Stimulated activated naive B cell treated with anti-CD40 and anti-IgM and Interleukin-4, amounts not matched to agents 10 μg/mL and 1 μg/mL and 100 μg/mL, for 72 hours (primary cell): ENCODE measurements around the gene KDM4C.

Experiments used
- ATAC-seq, 2 donors: fragments of 150-1000 bp; cut with Tn5 transposase; replicated peaks; 2 replicates each; pipeline ENCODE4 v1.10.0; 2021; ENCODE audit warnings: moderate library complexity in 1 of 2
- DNase-seq: peaks from one replicate; pipeline ENCODE4 v3.0.0; 2021
- H3K27ac Mint-ChIP-seq: one replicate; pipeline ENCODE4 v1.8.0; 2022; ENCODE audit warnings: mild to moderate bottlenecking, mixed read lengths
- H3K27me3 Mint-ChIP-seq, 2 donors: one replicate each; pipeline ENCODE4 v1.8.0; 2022; ENCODE audit warnings: mixed read lengths in 2 of 2
- H3K36me3 Mint-ChIP-seq, 2 donors: one replicate each; pipeline ENCODE4 v1.8.0; 2022; ENCODE audit warnings: mixed read lengths in 2 of 2, mild to moderate bottlenecking in 1 of 2
- H3K4me1 Mint-ChIP-seq, 2 donors: one replicate each; pipeline ENCODE4 v1.8.0; 2022; ENCODE audit warnings: mixed read lengths in 2 of 2, mild to moderate bottlenecking in 1 of 2
- H3K4me3 Mint-ChIP-seq, 2 donors: one replicate each; pipeline ENCODE4 v1.8.0; 2022; ENCODE audit warnings: mild to moderate bottlenecking in 2 of 2, mixed read lengths in 2 of 2, moderate library complexity in 1 of 2
- H3K9me3 Mint-ChIP-seq, 2 donors: one replicate each; pipeline ENCODE4 v1.8.0; 2022; ENCODE audit warnings: mixed read lengths in 2 of 2, mild to moderate bottlenecking in 1 of 2

Gene KDM4C

GRCh38 chr9:7154650-7155049 lies 396.9 kb downstream of the KDM4C start:
- H3K27me3 Mint-ChIP-seq: no peaks in the 10 kb centered on the region
- H3K4me3 Mint-ChIP-seq: no peak overlapping the region
- peaks cover 0 to 3% of the 10 kb centered on the region in 2 donors for H3K9me3 Mint-ChIP-seq
- peaks cover 46 to 64% of the 10 kb centered on the region in 2 donors for H3K36me3 Mint-ChIP-seq
- H3K4me1 Mint-ChIP-seq: peaks cover 22 to 34% of the 10 kb centered on the region in 2 donors
- no peak for ATAC-seq
- no peak for DNase-seq
- no peak overlapping the region for H3K27ac Mint-ChIP-seq

DNA sequence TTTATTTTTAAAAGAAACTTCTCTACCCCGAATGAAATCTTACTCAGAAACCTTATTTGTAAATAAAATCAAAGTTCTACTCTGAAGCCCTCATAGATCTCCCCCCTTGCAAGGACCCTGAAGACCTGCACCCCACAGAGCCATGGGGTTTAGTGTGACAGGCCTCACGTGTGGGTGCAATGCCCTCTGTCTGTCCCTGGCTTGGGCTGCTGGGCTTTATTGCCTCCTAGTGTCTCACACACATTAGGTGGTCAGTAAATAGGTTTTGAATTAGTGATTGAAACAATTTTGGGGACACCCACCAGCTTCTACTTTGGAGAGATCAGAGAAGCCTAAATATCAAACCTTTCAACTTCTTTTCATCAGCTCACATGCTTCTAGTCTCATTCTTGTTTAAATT lies 403.7 kb downstream of the KDM4C start:
- Mint-ChIP-seq H3K4me1 (peaks cover 13 to 28% of the 10 kb centered on the region in 2 donors), H3K27ac (no peak overlapping the region), H3K27me3 (no peaks in the 10 kb centered on the region), H3K36me3 (peaks cover 45 to 56% of the 10 kb centered on the region in 2 donors), H3K4me3 (no peak overlapping the region), H3K9me3 (no peaks in the 10 kb centered on the region)
- DNase-seq: no peak
- no peak for ATAC-seq

- Mint-ChIP-seq H3K36me3 (peaks cover 32 to 46% of the 10 kb centered on the region in 2 donors), H3K27ac (no peak overlapping the region)
- DNase-seq: no peak
These were observed 406.2 kb downstream of the KDM4C start for GRCh38 chr9:7163932-7164331.

DNA sequence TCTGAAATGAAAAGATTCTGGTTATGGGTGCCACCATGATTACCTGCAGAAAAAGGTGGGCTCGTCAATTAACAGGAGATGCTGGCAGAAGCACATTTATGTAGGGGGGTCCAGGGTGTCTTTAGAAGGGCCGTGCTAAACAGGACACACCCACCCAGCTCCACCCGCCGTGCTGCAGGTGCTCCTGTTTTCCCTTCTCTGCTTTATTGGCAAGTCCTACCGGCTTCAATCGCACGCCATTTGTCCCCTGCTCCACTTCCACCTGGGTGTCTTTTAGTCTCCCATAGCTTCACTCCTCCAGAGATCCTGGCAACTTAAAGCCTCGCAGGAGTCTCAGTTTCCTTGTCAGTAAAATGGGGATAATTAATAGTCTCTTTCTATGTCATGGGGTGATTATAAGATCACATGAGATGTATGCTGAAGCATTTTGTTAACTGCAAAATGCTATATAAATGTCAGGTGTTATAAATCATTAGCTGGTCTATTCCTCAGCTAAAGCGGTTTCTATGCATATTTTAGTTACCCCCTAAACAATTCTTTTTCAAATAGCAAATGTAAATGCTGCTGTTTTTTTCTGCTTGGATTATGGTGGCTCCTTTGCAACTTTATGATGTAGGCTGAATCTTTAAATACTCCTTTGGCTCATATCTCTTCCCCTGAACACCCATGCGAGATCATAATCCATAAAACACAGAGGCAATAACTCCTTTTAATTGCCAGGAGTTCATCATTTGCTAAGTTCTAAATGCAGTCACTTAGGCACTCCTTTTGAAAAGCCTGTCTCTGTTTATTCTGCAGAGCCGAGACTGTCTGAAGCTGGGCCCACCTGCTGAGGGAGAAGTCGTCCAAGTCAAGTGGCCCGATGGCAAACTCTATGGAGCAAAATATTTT lies 406.9 kb downstream of the KDM4C start:
- no peak overlapping the region for H3K4me3 Mint-ChIP-seq
- H3K36me3 Mint-ChIP-seq: peaks cover 29 to 45% of the 10 kb centered on the region in 2 donors
- peak overlapping the region; percentile 34 for H3K27ac Mint-ChIP-seq
- no peak for DNase-seq
- no peaks in the 10 kb centered on the region for H3K9me3 Mint-ChIP-seq
- no peaks in the 10 kb centered on the region for H3K27me3 Mint-ChIP-seq
- no peak for ATAC-seq
- H3K4me1 Mint-ChIP-seq: peaks cover 2 to 12% of the 10 kb centered on the region in 2 donors

More at GRCh38 chr9:7163932-7164331, 406.2 kb downstream of the KDM4C start:
- Mint-ChIP-seq H3K4me3 (no peak overlapping the region), H3K4me1 (peaks cover 4 to 12% of the 10 kb centered on the region in 2 donors), H3K27me3 (no peaks in the 10 kb centered on the region), H3K9me3 (no peaks in the 10 kb centered on the region)
- no peak for ATAC-seq

GRCh38 chr9:7165331-7165975 lies 407.7 kb downstream of the KDM4C start:
- Mint-ChIP-seq H3K36me3 (peaks cover 27 to 41% of the 10 kb centered on the region in 2 donors), H3K4me3 (no peak overlapping the region), H3K4me1 (peaks cover 2 to 12% of the 10 kb centered on the region in 2 donors), H3K9me3 (no peaks in the 10 kb centered on the region), H3K27me3 (no peaks in the 10 kb centered on the region), H3K27ac (no peak overlapping the region)
- ATAC-seq (no peak), DNase-seq (no peak)

- ATAC-seq (no peak), DNase-seq (no peak)
- H3K4me1 Mint-ChIP-seq: peaks cover 2 to 12% of the 10 kb centered on the region in 2 donors
- no peaks in the 10 kb centered on the region for H3K27me3 Mint-ChIP-seq
- no peaks in the 10 kb centered on the region for H3K9me3 Mint-ChIP-seq
- H3K27ac Mint-ChIP-seq: peak overlapping the region; percentile 59
- peaks cover 27 to 42% of the 10 kb centered on the region in 2 donors for H3K36me3 Mint-ChIP-seq
- H3K4me3 Mint-ChIP-seq: no peak overlapping the region
These were observed 408.3 kb downstream of the KDM4C start for GRCh38 chr9:7166074-7166473.

- H3K27ac Mint-ChIP-seq: no peak overlapping the region
- H3K9me3 Mint-ChIP-seq: no peaks in the 10 kb centered on the region
- ATAC-seq (no peak), DNase-seq (no peak)
- no peaks in the 10 kb centered on the region for H3K27me3 Mint-ChIP-seq
- H3K4me1 Mint-ChIP-seq: peaks cover 2 to 3% of the 10 kb centered on the region in 2 donors
- H3K4me3 Mint-ChIP-seq: no peak overlapping the region
- H3K36me3 Mint-ChIP-seq: peaks cover 37 to 53% of the 10 kb centered on the region in 2 donors
These were observed 412.1 kb downstream of the KDM4C start for GRCh38 chr9:7169717-7170389.

DNA sequence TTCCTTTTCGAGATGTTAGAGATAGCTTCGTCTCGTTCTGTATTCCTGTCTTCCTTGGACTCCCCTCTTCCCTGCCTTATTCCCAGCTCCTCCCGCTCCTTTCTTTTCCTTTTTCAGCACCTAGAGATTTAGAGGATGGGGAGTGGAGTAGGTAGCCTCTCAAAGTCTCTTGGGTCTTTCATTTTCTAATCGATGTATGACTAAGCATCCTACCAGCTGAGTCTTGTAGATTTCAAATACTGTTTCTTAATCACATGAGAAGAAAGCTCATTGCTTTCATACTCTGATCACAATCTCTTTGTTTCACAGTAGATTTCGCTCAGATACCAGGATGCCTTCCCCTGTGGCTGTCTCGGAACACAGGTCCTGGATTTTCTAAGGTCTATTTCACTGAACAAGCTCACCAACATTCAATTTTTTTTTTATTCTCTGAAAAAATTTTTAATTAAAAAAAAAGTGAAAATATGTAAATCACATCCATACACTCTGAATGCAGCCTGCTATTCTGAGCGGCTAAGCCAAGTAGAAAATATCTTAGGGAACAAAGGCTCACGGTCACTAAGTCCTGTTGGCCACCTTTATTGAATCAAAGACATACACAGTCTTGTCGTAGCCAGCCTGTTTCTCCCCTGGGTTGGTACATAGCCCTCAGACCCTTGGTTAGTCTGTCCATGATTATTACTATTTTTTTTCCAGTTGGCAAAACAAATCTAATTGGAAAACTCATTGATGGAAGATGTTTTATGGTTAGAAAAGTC lies 413.8 kb downstream of the KDM4C start:
- no peak overlapping the region for H3K4me3 Mint-ChIP-seq
- DNase-seq: no peak
- peak overlapping the region; percentile 62 for H3K27ac Mint-ChIP-seq
- peaks cover 0 to 2% of the 10 kb centered on the region in 2 donors for H3K4me1 Mint-ChIP-seq
- no peak for ATAC-seq
- peaks cover 26 to 43% of the 10 kb centered on the region in 2 donors for H3K36me3 Mint-ChIP-seq
- no peaks in the 10 kb centered on the region for H3K27me3 Mint-ChIP-seq
- H3K9me3 Mint-ChIP-seq: no peaks in the 10 kb centered on the region

GRCh38 chr9:7172154-7173115 lies 414.7 kb downstream of the KDM4C start:
- Mint-ChIP-seq H3K27ac (no peak overlapping the region), H3K4me3 (no peak overlapping the region)

DNA sequence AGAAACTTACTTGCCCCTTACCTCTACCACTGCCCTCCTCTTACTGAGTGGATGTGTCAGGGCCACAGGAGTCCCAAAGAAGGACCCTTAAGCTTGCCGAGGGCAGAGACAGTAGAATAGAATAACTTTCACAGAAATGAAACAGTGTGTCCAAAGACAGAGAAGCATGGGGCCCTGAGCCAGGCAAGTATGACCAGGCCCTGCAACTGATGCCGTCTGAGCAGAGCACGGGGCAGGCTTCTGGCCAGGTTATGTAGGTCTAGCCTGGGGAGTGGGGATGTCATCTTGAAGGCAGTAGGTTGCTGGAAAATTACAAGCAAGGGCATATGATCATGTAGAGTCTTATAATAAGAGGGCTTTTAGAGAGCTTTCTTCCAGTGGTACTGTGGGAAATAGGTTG lies 415.4 kb downstream of the KDM4C start:
- H3K27ac Mint-ChIP-seq: peak overlapping the region; percentile 11
- H3K4me3 Mint-ChIP-seq: no peak overlapping the region
- peaks cover 5 to 7% of the 10 kb centered on the region in 2 donors for H3K4me1 Mint-ChIP-seq
- H3K27me3 Mint-ChIP-seq: no peaks in the 10 kb centered on the region
- DNase-seq: no peak
- H3K9me3 Mint-ChIP-seq: no peaks in the 10 kb centered on the region
- peaks cover 31 to 49% of the 10 kb centered on the region in 2 donors for H3K36me3 Mint-ChIP-seq
- no peak for ATAC-seq

More at GRCh38 chr9:7172154-7173115, 414.7 kb downstream of the KDM4C start:
- Mint-ChIP-seq H3K9me3 (no peaks in the 10 kb centered on the region), H3K27me3 (no peaks in the 10 kb centered on the region), H3K36me3 (peaks cover 26 to 44% of the 10 kb centered on the region in 2 donors), H3K4me1 (peaks cover 0 to 2% of the 10 kb centered on the region in 2 donors)
- DNase-seq: no peak
- ATAC-seq: no peak

- Mint-ChIP-seq H3K9me3 (no peaks in the 10 kb centered on the region), H3K4me1 (peaks cover 10 to 18% of the 10 kb centered on the region in 2 donors), H3K27ac (no peak overlapping the region), H3K4me3 (no peak overlapping the region), H3K36me3 (peaks cover 35 to 60% of the 10 kb centered on the region in 2 donors), H3K27me3 (no peaks in the 10 kb centered on the region)
- DNase-seq (no peak), ATAC-seq (no peak)
These were observed 416.5 kb downstream of the KDM4C start for GRCh38 chr9:7174301-7174700.

GRCh38 chr9:7174884-7175283 lies 417.1 kb downstream of the KDM4C start:
- no peaks in the 10 kb centered on the region for H3K27me3 Mint-ChIP-seq
- DNase-seq (no peak), ATAC-seq (no peak)
- no peak overlapping the region for H3K27ac Mint-ChIP-seq
- H3K36me3 Mint-ChIP-seq: peaks cover 34 to 61% of the 10 kb centered on the region in 2 donors
- H3K4me3 Mint-ChIP-seq: no peak overlapping the region
- no peaks in the 10 kb centered on the region for H3K9me3 Mint-ChIP-seq
- peaks cover 10 to 18% of the 10 kb centered on the region in 2 donors for H3K4me1 Mint-ChIP-seq

DNA sequence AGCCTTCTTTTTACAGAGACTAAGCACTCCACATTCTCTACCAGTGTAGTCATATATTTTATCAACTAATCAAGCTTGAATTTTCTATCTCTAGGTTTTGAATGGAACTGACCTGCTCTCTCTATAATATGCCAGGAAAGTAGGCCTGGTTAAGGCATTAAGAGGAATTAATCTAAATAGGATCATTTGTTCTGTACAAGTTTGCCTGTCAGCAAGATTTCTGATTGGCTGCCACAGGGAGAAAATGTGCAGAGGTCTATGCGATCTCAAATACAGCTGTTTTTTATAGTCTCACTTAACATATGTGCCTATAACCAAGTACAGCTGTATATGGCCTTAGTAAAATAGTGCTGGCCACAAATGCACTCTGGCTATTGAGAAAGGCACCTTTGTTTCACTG lies 418.8 kb downstream of the KDM4C start:
- DNase-seq (no peak), ATAC-seq (no peak)
- H3K27ac Mint-ChIP-seq: no peak overlapping the region
- H3K36me3 Mint-ChIP-seq: peaks cover 33 to 62% of the 10 kb centered on the region in 2 donors
- no peak overlapping the region for H3K4me3 Mint-ChIP-seq
- H3K27me3 Mint-ChIP-seq: no peaks in the 10 kb centered on the region
- peaks cover 10 to 18% of the 10 kb centered on the region in 2 donors for H3K4me1 Mint-ChIP-seq
- no peaks in the 10 kb centered on the region for H3K9me3 Mint-ChIP-seq
